ACHN (cell line): ENCODE results near the gene CAMK2B.

Source experiments
- DNase-seq: peaks from one replicate; pipeline ENCODE4 v3.0.0-alpha.2; 2015
- in situ Hi-C: cut with HindIII; loops from 2 replicates; pipeline ENCODE4 v1.10.0; 2017; ENCODE audit warnings: low sequenced_read_pairs, low pct_ligation_motif_present, low pct_unique_long_range_greater_than_20kb

Gene CAMK2B

GRCh38 chr7:44280993-44281721 is 44.2 kb downstream of the CAMK2B start:
- in situ Hi-C loops, result no loop called here
- DNase-seq, result no peak

GRCh38 chr7:44280636-44280992 is 44.8 kb downstream of the CAMK2B start:
- no peak for DNase-seq
- in situ Hi-C loops, result no loop called here

GRCh38 chr7:44279731-44280505 is 45.5 kb downstream of the CAMK2B start:
- no peak for DNase-seq
- in situ Hi-C loops, result no loop called here

- DNase-seq, result no peak
- in situ Hi-C loops, result no loop called here
These were observed 46.1 kb downstream of the CAMK2B start for GRCh38 chr7:44279286-44279685.

GRCh38 chr7:44278451-44279161 is 46.8 kb downstream of the CAMK2B start:
- in situ Hi-C loops, result no loop called here
- DNase-seq, result no peak

- in situ Hi-C loops, result no loop called here
- DNase-seq, result no peak
These were observed 47.5 kb downstream of the CAMK2B start for GRCh38 chr7:44277851-44278250.

- in situ Hi-C loops, result no loop called here
- no peak for DNase-seq
These were observed 48.0 kb downstream of the CAMK2B start for GRCh38 chr7:44277391-44277790.

- in situ Hi-C loops, result no loop called here
- no peak for DNase-seq
These were observed 48.7 kb downstream of the CAMK2B start for GRCh38 chr7:44276571-44277221.

GRCh38 chr7:44275957-44276570 is 49.3 kb downstream of the CAMK2B start:
- in situ Hi-C loops, result no loop called here
- no peak for DNase-seq

- no peak for DNase-seq
- in situ Hi-C loops, result no loop called here
These were observed 50.2 kb downstream of the CAMK2B start for GRCh38 chr7:44275146-44275545.

GRCh38 chr7:44274623-44274975 is 50.8 kb downstream of the CAMK2B start:
- no peak for DNase-seq
- in situ Hi-C loops, result no loop called here

GRCh38 chr7:44273681-44274622 is 51.4 kb downstream of the CAMK2B start:
- in situ Hi-C loops, result no loop called here
- no peak for DNase-seq

- in situ Hi-C loops, result no loop called here
- DNase-seq, result no peak
These were observed 52.4 kb downstream of the CAMK2B start for GRCh38 chr7:44272981-44273380.

- DNase-seq, result no peak
- in situ Hi-C loops, result no loop called here
These were observed 52.9 kb downstream of the CAMK2B start for GRCh38 chr7:44272456-44272855.

GRCh38 chr7:44269943-44270493 is 55.4 kb downstream of the CAMK2B start:
- no peak for DNase-seq
- in situ Hi-C loops, result no loop called here

- no peak for DNase-seq
- in situ Hi-C loops, result no loop called here
These were observed 56.0 kb downstream of the CAMK2B start for GRCh38 chr7:44269417-44269816.

GRCh38 chr7:44268671-44269070 is 56.7 kb downstream of the CAMK2B start:
- in situ Hi-C loops, result no loop called here

More at GRCh38 chr7:44268671-44269070, 56.7 kb downstream of the CAMK2B start:
- DNase-seq, result no peak
